GM19025 (cell line): ENCODE measurements around the gene ANKRD22.
"Not testable (repeated sequence)": the region's sequence is repeated elsewhere in the genome, so short reads cannot be mapped to it uniquely, and the experiment has no call there.

Source experiments
- ATAC-seq: cut with Tn5 transposase; IDR thresholded peaks from one replicate; pipeline ENCODE4 v1.9.1; 2021; ENCODE audit warnings: mild to moderate bottlenecking, low read depth, moderate library complexity; ENCODE audit not compliant: unreplicated experiment

ANKRD22 gene

GRCh38 chr10:88838766-88839350 is 12.8 kb downstream of the ANKRD22 start:
- ATAC-seq: no peak

DNA sequence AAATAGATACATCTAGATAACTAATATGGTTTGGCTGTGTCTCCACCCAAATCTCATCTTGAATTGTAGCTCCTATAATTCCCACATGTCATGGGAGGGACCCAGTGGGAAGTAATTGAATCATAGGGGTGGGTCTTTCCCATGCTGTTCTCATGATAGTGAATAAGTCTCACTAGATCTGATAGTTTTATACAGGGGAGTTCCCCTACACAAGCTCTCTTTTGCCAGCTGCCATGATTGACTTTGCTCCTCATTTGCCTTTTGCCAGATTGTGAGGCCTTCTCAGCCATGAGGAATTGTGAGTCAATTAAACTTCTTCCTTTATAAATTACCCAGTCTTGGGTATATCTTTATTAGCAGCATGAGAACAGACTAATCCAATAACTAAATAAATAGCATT is 14.0 kb downstream of the ANKRD22 start:
- not testable (repeated sequence) for ATAC-seq

GRCh38 chr10:88835910-88836221 is 15.8 kb downstream of the ANKRD22 start:
- ATAC-seq: no peak

- no peak for ATAC-seq
Observed at GRCh38 chr10:88835096-88835909, 16.3 kb downstream of the ANKRD22 start.

DNA sequence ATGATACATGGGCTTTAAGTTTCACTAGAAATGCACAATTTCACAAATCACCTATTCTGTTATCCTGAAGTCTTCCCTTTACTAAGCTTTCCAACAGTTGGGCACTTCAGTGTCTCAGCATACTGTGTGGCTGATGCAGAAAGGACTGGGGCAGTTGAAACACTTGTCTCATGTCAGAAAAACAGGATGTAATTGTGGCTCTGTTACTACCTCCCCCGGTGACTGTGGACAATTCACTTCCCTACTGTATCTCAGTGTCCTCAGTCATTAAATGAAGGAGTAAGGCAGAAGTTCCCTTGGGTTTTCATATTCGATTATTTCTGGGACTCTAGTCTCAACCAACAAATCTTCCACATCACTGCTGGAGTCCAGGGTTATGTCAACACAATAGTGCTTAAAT is 17.9 kb downstream of the ANKRD22 start:
- no peak for ATAC-seq

- ATAC-seq: no peak
Observed at GRCh38 chr10:88833156-88833555, 18.5 kb downstream of the ANKRD22 start.

- no peak for ATAC-seq
Observed at GRCh38 chr10:88832376-88832775, 19.3 kb downstream of the ANKRD22 start.

DNA sequence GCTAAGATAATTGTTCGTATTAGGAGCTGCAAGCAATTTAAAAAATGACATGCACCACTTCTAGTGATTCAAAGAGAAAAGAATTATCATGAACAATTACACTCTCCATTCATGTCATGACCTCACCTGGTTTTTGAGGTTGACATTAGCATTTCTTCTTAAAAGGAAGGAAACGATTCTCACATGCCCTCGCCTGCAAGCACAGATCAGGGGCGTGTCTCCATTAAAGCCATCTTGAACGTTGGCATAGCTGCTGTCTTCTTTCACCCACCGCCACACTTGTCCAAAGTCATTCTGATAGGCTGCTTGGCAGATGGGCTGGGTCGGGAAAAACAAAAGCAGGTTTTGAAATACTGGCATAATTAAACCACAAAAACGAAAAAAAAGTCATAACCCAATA is 19.9 kb downstream of the ANKRD22 start:
- no peak for ATAC-seq

DNA sequence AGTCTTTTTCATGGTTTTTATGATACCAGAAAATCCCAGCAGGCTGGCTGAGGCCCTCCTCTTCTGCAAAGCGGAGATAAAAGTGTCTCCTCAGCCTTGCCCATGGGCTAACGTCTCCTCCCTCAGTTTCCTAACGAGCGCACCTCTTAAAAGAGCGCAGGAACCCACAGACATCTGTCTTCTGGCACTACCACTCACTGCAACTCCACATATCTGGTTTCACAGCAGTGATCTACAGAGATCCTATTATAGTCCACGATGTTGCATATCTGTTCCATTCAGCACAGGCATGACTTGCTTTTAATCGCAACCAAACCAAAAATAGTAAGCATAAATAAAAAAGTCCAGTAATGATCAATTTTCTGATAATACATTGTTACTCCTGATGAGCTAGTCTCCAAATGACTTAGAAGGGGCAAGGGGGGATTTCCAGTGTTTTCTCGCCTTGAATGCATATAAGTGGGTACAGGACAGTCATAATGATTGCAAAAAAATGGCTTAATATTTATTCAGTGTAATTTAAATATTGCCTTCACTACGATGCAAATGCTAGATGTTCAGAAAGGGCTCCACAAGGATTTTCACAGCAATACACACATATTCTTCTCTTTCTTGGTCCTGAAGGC is 20.9 kb downstream of the ANKRD22 start:
- no peak for ATAC-seq

GRCh38 chr10:88828310-88828709 is 23.3 kb downstream of the ANKRD22 start:
- no peak for ATAC-seq

- ATAC-seq: no peak
Observed at GRCh38 chr10:88827671-88828070, 24.0 kb downstream of the ANKRD22 start.

- ATAC-seq: no peak
Observed at GRCh38 chr10:88826388-88826787, 25.3 kb downstream of the ANKRD22 start.

DNA sequence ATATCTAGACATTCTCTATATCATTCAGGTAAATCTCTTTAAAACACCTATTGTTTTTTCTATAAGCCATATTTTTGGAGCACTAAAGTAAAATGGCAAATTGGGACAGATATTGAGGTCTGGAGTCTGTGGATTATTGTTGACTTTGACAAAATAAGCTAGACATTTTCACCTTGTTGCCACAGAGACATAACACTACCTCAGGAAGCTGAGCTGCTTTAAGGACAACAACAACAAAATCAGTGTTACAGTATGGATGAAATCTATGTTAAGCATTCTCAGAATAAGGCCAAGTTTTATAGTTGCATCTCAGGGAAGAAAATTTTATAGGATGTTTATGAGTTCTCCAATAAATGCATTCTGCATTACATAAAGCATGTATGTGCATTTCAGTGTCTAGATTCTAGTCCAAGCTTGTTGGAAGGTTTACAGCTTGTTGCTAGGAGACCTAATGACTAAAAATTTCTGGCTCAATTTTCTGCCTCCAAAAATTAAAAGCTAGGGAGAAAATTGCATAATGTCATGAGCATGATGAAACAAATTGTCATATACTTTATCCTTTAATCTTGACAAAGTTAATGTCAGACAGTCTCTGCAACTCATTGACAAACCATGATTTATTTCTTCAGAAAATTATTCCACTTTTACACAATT is 30.8 kb downstream of the ANKRD22 start:
- ATAC-seq: no peak

DNA sequence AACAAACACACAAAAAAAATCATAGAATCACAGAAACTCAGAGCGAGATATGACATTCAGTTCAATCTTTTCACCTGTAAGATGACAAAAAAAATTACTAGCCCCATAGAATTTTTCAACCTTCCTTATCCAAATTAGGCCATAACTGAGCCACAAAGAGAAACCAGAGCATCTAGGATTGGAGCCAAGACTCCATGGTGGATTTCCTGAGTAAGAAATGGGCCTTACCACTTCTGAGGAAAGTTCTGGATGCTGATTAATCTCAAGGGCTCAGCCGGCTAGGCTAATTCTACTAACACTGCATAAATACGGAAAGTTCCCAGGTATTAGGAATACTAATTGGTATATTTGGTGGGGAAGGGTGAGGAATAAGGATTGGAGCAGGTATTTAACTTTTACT is 32.4 kb downstream of the ANKRD22 start:
- no peak for ATAC-seq

- no peak for ATAC-seq
Observed at GRCh38 chr10:88813200-88813599, 38.4 kb downstream of the ANKRD22 start.

GRCh38 chr10:88810196-88810961 is 41.3 kb downstream of the ANKRD22 start:
- peak; percentile 44 for ATAC-seq

DNA sequence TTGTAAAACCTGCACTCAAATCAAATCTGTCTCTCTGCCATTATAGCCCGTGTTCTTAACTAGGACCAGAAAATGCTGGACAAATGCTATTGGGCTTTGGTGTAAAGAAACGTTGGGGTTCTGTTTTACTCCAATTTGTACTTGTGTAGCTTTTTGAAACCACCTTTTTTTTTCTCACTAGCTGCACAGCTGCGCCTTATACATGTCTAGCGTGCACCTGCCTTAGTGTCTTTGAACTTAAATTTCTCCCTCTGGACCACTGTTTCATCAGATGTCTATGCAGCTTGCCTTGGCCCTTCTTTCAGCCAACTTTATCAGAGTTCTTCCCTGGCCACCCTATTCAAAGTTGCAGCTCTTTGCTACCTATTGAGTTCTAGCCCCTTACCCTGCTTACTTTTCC is 42.0 kb downstream of the ANKRD22 start:
- no peak for ATAC-seq

DNA sequence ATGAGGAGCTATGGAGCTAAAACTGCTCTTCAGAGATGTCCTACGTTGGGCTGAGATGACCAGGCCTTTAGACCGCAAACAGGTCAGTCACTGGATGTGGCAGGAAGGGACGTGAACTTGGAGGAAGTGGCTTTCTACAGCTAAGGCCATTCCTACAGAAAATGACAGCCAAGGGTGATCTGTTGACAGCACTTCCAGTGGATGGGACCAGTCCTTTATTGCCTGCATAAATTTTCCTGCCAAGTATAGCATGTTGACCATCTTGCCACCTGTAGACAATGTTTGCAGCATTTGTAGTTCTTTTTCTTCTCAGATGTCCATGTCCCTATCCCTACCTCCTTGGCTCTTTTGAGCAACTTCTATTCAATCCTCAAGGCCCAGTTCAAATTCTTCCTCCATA is 45.7 kb downstream of the ANKRD22 start:
- ATAC-seq: no peak

- ATAC-seq: no peak
Observed at GRCh38 chr10:88805361-88805760, 46.3 kb downstream of the ANKRD22 start.

DNA sequence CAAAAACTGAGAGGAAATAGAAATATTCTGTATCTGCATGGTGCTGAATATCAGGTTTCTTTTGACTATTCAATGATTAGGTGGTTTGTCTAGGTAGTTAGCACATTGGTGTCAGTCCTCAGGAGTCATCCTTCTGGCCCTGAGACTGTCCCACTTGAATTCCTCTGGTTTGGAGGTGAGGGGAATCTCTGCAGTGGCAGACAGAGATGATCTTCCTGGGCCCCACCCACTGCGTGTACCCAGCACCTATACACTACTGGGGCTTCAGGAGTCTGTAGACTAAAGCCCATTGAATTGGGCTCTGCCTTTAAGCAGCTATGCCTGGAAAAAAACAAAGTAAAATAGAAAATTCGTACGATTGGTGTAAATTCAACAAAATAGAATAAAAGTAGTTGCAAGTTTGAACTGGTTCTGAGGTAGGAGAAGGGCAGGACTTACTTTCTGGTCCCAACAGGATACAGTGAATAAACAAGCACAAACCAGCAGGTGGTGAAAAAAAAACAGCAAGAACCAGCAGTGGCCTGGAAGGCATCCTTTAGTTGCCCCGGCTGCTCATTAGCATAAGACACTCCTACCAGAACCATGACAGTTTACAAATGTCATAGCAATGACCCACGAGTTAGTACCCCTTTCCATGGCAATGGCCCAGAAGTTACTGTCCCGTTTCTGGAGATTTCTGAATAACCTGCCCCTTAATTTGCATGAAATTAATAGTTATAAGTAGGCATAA is 47.4 kb downstream of the ANKRD22 start:
- ATAC-seq: no peak
